GM18873 (cell line): ENCODE data around the gene IGSF11.
"Not testable (repeated sequence)": the region's sequence is repeated elsewhere in the genome, so short reads cannot be mapped to it uniquely, and the experiment has no call there.

Experiments used
- ATAC-seq: cut with Tn5 transposase; IDR thresholded peaks from one replicate; pipeline ENCODE4 v1.9.1; 2021; ENCODE audit warnings: mild to moderate bottlenecking, moderate library complexity, moderate number of reproducible peaks; ENCODE audit not compliant: unreplicated experiment, low FRiP score

IGSF11 gene

GRCh38 chr3:118990823-118991560 lies 43.7 kb downstream of the IGSF11 start:
- no peak for ATAC-seq

- no peak for ATAC-seq
These were observed 46.2 kb downstream of the IGSF11 start for GRCh38 chr3:118988198-118989130.

- no peak for ATAC-seq
These were observed 47.2 kb downstream of the IGSF11 start for GRCh38 chr3:118987477-118987876.

GRCh38 chr3:118986734-118987133 lies 47.9 kb downstream of the IGSF11 start:
- ATAC-seq, result no peak

GRCh38 chr3:118984699-118985098 lies 49.9 kb downstream of the IGSF11 start:
- ATAC-seq, result no peak

GRCh38 chr3:118981494-118982134 lies 53.0 kb downstream of the IGSF11 start:
- ATAC-seq, result no peak

- ATAC-seq, result no peak
These were observed 53.8 kb downstream of the IGSF11 start for GRCh38 chr3:118980832-118981231.

GRCh38 chr3:118978393-118978758 lies 56.3 kb downstream of the IGSF11 start:
- no peak for ATAC-seq

- ATAC-seq, result no peak
These were observed 56.8 kb downstream of the IGSF11 start for GRCh38 chr3:118977671-118978392.

GRCh38 chr3:118977118-118977517 lies 57.5 kb downstream of the IGSF11 start:
- ATAC-seq, result no peak

GRCh38 chr3:118975476-118975875 lies 59.2 kb downstream of the IGSF11 start:
- ATAC-seq, result not testable (repeated sequence)

GRCh38 chr3:118974356-118975097 lies 60.1 kb downstream of the IGSF11 start:
- ATAC-seq, result no peak

- ATAC-seq, result no peak
These were observed 61.6 kb downstream of the IGSF11 start for GRCh38 chr3:118973050-118973449.

- ATAC-seq, result no peak
These were observed 63.8 kb downstream of the IGSF11 start for GRCh38 chr3:118970819-118971218.

- no peak for ATAC-seq
These were observed 66.0 kb downstream of the IGSF11 start for GRCh38 chr3:118968640-118969039.

- ATAC-seq, result no peak
These were observed 66.5 kb downstream of the IGSF11 start for GRCh38 chr3:118968111-118968510.

GRCh38 chr3:118966700-118967099 lies 67.9 kb downstream of the IGSF11 start:
- ATAC-seq, result no peak

- no peak for ATAC-seq
These were observed 70.9 kb downstream of the IGSF11 start for GRCh38 chr3:118963711-118964110.

GRCh38 chr3:118960876-118961450 lies 73.7 kb downstream of the IGSF11 start:
- no peak for ATAC-seq
